GM12801 (cell line): ENCODE data around the gene ADAMTS6.

Experiments used
- CTCF ChIP-seq: IDR thresholded peaks from one replicate; pipeline ENCODE4 v1.5.1; 2011; ENCODE audit warnings: control low read depth; ENCODE audit not compliant: insufficient read length; ENCODE audit errors: extremely low read depth

ADAMTS6 gene

GRCh38 chr5:65247594-65247993 lies 234.1 kb downstream of the ADAMTS6 start:
- no peak for TF ChIP-seq CTCF

DNA sequence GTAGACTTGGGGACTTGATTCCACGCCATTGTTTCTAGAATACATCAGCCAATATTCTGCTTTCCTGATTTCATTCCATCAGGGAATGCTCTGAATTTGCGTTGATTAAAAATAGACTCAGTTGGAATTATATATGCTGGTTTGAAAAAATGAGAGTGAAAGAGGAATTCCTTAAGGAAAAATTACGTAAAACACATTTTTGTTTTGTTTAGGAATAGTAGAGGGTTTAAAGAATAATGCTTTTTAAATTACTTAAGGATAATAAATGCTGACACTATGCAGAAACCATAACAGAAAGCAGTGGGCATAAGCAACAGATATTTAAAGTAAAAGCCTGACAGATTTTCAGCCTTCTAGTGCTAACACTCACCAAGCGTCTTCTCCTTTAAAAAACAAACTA lies 235.0 kb downstream of the ADAMTS6 start:
- TF ChIP-seq CTCF = no peak

DNA sequence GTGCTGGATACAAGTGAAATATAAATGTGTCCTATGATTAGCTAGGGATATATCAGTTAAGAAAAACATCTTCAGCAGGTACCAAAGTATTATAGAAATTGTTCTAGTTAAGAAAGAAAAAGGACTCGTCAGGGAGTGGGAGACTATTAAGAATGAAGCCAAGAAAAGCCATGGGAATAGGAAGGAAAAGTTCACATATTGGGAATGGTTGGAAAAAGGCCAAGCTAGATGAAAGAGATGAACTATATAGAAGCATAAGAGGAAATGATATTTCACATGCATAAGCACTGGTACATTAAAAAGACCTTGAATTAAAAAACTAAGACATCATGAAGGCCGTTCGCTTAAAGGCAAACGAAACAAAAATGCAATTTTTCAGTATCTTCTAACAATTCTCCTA lies 237.7 kb downstream of the ADAMTS6 start:
- no peak for TF ChIP-seq CTCF

- TF ChIP-seq CTCF = no peak
Measured at GRCh38 chr5:65243161-65243560, 238.6 kb downstream of the ADAMTS6 start.

GRCh38 chr5:65229841-65230240 lies 251.9 kb downstream of the ADAMTS6 start:
- no peak for TF ChIP-seq CTCF

DNA sequence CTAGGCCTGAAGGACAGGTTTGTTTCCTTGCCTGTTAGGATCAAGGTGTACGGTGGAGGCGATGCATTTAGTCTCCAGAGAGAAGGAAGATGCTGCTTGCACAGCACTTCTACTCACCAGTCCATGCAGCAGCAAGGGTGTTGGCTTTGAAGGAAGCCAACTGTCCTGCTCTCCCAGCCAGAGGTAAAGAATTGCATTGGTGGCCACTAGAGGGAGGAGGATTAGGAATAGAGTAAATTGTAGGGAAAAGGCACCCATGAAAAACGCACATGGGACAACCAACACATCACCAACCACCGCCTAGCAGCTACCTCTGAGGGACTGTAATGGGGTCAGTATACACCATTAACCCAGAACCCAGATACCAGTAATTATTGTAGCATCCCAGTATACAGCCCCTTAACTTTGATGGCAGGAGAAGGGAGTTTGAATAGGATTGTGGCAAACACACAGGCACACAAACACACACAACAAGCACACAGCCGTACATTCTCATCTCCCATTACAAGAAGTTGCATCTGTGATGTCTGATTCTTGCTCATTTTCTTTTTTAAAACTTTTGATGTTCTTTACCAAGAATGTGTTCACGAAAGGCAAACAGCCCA lies 267.7 kb downstream of the ADAMTS6 start:
- TF ChIP-seq CTCF = no peak

DNA sequence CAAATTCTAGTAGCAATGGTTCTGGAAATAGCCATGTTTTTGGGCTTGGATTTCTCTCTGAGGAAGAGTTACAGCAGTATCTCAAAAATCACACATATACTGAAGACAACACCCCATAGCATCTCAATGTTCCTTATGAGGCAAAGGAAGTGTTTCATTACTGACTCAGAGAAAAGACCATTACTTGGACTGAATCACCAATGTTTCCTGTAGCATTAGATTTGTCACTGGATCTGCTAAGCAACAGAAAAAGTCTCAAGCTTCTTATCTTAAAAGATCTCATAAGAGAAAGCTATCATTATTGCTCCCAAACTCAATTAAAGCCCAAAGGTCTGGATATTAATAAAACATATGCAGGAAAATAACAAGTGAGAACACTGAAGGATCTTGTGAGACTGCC lies 272.4 kb downstream of the ADAMTS6 start:
- no peak for TF ChIP-seq CTCF

- no peak for TF ChIP-seq CTCF
Measured at GRCh38 chr5:65204966-65205365, 276.8 kb downstream of the ADAMTS6 start.
